NCI-H524 treated with DMSO at 0.1 percent for 48 hours (cell line): ENCODE results near the gene PPAN.

Experiments
- DNase-seq: peaks from one replicate; lab custom pipeline; 2025; lab: John Stamatoyannopoulos, UW

Gene PPAN

DNA sequence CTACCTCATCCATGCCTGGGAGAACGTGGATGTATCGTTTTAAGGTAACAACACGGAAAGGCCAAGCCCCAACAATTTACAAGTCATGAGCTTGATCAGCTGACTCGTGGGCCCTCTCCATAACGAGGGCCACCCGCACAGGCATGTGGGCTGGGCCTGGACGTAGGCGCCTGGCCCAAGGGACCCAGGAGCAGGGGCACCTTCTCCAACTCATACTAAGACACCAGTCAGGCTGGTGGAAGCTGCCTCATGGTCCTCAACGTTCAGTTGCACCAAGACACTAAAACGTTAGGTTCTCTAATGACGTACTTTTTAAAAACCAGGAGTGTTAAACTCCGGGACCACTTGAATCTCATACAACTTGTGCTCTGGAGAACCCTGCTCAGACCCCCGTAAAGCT lies 35.3 kb downstream of the PPAN start:
- no peak for DNase-seq

DNA sequence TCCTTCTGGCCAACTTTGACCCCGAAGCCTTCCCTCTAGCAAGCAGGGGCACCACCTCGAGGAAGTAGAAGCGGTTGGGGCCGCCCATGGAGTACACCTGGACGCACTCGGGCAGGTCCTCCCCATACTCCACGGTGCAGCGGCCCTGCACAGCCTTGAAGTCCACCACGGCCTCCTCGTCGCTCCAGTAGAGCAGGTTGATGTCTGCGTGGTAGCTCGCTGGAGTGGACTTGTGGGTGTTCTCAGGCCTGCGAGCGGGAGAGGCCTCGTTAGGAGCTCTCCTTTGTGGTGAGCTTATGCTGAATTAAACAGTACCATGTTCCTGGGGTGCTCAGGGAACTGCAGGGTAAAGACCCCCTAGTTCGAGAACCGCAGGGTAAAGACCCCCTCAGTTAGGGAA lies 35.8 kb downstream of the PPAN start:
- DNase-seq = no peak

DNA sequence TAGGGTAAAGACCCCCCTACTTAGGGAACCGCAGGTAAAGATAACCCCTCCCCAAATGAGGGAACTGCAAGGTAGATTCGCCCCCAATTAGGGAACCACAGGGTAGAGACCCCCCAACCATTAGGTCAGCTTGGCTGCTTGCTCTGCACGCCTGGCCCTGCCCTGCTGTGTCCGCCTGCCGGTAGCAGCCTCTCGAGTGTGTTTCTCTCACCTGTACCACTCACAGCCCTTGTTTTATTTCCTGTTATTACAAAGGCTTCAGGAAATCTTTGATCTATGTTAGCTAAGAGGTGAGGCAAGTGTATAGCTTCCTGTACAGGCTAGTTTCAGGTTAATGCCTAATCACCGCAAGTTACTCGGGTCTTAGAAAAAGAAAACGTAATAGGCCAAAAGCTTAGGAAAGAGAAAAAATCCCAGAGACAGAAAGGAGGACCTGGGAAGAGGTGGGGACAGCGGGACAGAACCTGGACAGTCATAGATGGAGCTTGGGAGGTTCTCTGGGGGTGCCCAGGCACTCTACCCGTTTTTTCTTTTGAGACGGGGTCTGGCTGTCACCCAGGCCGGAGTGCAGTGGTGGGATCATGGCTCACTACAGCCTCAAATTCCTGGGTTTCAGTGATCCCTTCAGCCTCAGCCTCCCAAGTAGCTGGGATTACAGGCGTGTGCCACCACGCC lies 36.7 kb downstream of the PPAN start:
- DNase-seq = no peak

DNA sequence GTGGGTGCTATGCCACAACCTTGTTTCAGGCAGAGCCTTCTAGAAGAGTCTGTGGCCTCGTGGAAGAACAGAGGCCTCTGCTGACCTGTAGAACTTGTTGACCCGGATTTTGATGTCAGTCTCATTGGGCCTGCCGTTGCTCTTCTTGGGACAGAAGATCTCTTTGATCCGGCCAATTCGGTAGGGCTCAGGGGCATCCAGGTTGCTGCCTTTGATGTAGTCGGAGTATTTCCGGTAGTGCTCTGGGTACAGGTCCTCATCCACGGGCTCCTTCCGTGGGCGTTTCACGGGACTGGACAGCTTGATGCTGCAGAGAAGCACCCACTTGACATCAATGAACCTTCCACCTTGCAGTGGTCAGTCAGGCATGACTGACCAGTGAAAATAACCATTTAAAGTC lies 37.5 kb downstream of the PPAN start:
- DNase-seq = no peak

DNA sequence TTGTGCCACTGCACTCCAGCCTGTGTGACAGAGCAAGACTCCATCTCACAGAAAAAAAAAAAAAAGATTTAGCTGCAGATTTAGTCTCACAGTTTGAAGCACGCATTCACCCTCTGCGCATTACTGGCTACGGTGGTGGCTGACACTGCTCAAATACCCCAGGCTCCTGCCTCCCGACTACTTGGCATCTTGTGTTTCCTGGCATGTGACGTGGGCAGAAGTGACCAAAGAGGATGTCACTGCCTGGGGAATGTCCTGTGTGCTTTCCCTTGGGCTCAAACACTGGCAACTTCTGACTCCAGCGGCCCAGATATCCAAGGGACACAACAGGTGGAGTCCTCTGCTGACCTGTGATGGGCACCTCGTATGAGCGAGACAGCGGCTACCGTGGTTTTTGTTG lies 38.2 kb downstream of the PPAN start:
- no peak for DNase-seq

DNA sequence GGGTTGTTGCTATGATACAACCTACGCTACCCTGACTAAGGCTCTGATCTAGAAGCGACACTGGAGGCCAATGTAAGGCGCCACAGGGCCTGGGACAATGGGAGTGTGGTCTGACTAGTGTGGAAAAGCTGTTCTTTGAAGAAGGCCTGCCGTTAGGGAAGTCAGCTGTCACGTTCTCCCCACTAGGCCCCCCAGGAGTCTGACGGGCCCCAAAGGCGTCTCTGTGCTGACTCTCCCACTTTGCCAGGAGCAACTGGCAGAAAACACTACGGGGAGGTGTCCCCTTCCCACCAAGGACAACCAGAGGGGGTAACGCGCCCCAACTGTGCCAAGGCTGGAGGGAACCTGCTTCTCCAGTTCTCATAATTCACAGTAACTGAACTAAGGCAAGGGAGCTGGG lies 38.9 kb downstream of the PPAN start:
- DNase-seq = no peak

DNA sequence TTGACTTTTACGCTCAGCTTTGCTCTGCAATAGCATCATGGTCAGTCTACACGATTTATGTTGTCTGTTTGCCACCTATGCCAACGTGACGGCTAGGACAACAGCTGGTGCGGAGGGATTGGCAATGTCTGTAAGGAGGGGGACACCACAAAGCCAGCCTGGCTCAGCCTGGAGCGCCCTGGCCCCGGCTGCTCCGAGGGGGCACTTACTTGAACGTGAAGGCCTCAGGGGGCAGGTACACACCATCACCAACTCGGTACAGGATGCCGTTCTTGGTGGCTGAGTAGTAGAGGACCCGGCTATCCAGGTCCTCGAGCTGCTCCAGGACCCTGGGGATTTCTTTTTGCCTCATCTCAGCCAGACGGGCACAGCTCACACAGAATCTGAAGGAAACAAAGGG lies 40.0 kb downstream of the PPAN start:
- DNase-seq = no peak

DNA sequence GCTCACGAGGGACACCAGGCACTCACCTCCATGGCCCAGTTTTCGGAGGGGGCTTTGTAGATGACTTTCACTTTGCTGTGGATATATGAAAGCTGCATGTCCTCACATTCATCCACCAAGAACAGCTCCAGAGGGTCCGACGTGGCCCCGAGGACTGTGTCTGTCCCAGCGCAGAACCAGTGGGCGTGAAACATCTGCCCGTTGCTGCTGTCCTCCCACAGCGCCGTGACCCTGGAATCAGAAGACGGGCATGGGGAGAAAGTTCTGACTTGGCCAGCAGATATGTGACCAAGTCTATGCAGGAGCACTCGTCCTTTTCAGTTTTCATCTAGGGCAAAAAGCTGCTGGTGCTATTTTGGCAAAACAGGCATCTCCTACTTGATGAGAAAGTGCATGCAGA lies 43.3 kb downstream of the PPAN start:
- DNase-seq = no peak

DNA sequence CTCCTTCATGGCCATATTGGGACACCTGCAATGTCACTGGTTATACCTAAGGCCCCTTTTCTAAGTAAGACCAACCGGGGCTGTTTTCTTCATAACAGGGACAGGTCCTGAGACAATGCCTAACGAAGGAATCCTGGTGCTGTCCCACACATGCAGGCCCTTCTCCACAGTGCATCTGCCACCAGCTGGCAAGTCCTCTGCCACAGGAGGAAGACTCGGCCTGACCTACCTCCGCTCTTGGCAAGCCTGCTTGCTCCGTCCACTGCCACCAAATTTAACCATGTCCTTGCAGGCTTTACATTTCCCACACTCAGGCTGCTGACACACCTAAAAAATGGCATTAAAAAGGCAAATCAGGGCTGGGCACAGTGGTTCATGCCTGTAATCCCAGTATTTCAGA lies 45.4 kb downstream of the PPAN start:
- no peak for DNase-seq

DNA sequence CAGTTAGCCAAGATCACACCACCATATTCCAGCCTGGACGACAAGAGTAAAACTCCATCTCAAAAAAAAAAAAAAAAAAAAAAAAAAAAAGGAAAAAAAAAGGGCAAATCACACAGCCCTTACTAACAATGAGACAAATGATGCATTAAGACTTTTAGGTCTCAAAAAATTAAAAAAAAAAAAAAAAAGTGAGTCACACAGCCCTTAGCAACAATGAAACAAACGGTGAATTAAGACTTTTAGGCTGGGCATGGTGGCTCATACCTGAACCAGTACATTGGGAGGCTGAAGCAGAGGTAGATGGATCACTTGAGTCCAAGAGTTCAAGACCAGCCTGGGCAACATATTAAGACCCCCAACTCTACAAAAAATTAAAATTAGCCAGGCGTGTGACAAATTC lies 45.9 kb downstream of the PPAN start:
- no peak for DNase-seq

DNA sequence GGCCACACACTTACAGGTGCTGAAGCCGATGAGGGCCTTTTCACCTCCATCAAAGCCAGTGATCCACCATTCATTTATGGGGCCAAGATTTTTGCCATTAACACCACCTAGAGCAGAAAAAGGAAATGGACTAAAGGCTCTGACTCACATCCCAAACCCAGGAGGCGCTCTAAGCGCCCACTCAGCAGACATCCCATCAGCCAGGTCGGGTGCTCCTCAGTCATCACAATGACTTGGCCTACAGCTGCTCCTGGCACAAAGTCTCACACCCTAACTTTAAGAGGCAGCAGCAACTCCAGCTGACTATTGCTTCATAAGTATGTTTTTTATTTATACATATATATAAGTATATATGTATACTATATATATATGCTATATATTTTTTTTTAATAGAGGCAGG lies 49.7 kb downstream of the PPAN start:
- DNase-seq = no peak

DNA sequence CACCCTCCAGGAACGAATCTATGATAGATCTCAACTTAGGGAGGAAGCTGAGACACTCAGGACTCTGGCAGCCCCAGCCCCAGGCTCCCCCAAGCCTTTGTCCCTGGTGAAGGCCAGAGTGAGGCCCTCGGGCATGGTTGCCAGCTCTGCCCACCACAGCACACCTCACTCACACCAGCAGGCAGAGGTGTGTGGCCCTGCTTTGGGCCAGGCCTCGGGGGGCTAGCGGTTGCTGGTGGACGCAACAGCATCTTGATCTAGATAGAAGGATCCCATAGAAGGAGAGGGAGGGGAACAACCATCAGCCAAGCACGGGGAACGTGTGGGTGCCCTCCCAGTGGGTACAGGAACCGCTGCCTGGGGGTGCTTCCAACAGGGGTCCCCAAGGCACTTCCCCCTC lies 51.9 kb downstream of the PPAN start:
- no peak for DNase-seq

DNA sequence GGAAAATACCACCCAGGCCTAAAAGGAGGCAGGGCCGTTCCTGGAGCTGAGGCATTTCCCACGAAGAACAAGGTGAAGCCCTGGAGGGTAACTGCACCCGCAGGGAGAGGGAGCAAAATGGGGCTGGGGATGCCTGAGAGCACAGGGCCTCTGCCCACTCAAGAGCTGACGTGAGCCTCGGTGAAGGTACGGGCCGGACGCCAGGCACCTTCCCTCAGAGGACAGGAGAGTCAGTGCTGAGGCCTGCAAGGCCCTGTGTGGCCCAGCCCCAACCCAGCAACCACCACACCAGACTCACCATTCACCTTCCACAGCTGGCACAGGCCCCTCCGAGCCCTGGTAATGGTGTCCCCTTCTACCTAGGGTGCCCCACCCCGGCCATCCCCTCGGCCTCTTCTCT lies 52.3 kb downstream of the PPAN start:
- no peak for DNase-seq

DNA sequence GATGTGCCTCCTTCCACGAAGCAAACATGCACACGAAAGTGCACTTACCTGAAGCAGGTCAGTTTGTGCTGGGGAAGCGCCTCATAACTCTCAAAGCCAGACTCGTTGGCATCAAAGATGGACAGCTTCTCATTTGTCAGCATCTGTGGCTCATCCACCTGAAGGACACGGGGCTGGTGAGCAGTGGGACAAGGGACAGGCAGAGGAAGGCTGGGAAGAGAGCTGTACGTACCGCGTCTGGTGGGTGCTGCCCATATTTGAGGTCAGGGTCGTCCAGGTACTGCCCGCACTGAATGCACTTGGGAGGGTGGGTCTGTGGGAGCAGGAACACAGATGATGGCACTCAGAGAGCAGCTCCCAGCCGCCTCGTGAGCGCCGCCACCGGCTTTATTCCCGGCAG lies 53.4 kb downstream of the PPAN start:
- no peak for DNase-seq
